ENCODE data around the gene RPS6KB1.
A peak's percentile ranks its signal among the peaks of the same experiment; 100 is the strongest.
"Not testable (repeated sequence)": the region's sequence is repeated elsewhere in the genome, so short reads cannot be mapped to it uniquely, and the experiment has no call there.

Gene RPS6KB1

DNA sequence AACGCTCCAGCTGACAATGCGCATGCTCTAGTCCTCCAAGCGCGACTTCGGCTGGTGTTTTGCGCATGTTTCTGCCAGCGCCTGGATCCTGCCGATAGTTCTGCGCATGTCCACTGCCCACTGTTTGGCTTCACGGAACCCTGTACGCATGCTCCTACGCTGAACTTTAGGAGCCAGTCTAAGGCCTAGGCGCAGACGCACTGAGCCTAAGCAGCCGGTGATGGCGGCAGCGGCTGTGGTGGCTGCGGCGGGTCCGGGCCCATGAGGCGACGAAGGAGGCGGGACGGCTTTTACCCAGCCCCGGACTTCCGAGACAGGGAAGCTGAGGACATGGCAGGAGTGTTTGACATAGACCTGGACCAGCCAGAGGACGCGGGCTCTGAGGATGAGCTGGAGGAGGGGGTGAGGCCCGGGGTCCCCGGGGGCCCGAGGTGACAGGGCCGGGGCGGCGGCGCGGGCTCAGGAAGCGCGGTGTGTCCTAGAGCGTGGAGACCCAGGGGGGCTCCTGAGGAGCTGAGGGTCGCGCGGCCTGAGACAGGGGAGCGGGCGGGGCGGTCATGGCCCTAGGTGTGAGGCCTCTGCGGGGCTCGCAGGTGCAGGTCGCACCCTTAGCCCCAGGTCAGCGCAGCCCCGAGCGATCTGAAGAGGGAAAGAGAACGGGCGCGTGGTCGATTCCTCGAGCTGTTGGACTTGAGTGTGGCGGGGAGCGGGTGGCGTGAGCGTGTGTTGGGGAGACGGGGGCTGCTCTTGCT is at the start of gene RPS6KB1, which contains the start of gene TUBD1:
Gene RPS6KB1 (plus strand): TSS at position 198 of the 752 bp plus-strand sequence. CDS start 64 bp downstream, at position 262.
Gene TUBD1 (minus strand): TSS at position 20 of the 752 bp plus-strand sequence. CDS start 1,941 bp downstream, outside the sequence.
- peak; percentile 100 for DNase-seq

DNA sequence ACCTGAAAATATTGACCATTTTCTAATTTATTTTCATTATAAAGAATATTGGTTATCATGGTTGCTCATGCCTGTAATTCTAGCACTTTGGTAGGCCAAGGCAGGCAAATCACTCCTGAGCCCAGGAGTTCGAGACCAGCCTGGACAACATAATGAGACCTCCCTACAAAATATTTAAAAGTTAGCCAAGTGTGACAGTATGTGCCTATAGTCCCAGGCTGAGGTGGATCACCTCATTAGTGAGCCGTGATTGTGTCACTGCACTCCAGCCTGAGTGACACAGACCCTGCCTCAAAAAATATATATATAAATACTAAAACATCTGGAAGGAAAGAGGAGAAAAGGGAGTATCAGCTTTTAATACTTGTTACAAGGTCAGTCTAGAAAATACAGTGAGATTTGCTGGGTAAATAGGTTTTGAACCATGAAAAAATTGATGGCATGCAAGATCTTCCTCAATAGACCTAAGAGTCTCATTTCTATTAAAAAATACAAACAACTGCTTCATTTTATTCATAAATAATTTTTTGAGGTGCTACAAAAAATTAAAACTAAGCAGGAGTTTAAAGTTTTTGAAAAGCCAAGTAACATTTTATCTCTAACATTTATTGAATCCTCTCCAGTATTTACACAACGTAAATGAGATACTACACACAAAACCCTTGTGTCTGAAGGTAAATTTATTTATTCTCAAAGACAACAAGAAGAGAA is 47.9 kb upstream of the RPS6KB1 start:
- DNase-seq: no peak

DNA sequence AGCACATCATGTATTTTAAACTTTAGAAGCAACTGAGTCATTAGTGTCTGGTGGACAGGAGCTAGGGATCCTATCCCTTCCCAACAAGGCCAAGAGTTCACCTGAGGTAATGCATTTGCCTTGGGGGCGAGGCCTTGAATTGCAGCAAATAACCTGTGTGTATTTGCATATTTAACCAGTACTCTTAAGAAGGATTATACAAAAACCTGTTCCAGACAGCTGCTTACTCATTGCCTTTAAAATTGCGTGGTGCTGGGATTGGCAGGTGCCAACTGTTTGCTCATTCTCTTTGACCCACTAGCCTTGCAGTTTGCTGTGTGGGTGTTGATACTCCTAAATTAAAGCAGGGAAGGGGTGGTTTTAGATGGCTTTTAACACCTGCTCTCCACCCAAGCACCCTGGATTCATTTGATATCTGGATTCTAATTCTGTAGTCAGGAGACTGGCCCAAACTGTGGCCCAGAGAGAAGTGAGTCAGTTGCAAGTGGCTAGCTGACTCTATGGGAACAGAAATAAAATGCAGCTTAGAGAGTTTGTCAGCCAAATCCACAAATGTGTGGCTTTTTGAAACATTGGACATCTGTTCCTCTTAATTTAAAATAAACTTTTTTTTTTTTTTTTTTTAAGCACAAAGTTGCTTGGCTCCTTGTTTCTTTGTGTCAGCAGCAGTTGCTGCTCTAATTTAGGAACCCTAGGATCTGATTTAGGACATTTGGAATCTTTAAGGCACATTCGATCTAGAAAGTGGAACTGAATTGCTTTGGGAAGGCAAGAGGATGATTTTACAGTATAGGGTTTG is 47.1 kb upstream of the RPS6KB1 start:
- DNase-seq: no peak

DNA sequence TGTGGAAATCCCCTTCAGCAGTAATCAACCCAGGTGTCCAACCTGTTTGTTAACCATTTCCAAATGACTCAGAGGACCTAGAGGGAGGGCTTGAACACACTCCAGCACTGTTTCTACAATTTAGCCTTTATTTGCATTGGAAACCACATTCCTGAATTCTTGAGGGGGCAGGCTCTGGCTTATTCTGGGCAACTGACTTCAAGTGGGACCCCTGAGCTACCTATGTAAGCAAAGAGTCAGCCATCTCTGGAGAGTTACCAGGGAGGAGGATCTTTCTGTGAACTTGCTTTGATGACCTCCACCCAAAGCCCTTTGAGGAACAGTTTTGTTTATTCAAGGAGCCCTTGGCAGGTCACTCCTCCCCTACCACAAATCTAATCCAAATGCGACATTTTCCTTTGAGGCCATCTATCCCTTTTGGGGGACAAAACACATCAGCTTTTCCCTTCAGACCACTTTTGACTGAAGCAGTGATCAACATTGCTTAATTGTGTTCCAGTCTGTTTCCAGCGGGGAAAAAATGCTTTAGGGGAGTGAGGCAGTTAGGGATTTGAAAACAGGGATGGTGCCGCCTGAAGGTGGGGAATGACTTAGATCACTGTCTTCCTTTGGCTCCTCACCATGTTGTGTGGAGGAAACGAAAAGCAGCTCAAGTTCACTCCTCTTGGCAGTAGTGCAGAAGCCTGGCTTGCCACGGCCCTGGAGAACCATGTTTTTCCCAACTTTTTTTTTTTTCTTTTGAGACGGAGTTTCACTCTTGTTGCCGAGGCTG is 46.3 kb upstream of the RPS6KB1 start:
- no peak for DNase-seq

DNA sequence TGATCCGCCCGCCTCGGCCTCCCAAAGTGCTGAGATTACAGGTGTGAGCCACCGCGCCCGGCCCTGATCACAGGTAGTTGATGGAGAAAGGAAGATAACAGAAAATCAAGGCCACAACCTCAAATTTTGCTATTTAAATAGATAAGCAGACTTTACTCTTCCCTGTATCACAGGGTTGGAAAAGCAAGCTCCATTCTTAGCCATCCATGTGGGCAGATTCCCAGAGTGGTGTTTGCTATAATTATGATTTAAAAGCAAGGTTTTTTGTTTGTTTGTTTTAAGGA is 44.6 kb upstream of the RPS6KB1 start:
- DNase-seq: no peak

DNA sequence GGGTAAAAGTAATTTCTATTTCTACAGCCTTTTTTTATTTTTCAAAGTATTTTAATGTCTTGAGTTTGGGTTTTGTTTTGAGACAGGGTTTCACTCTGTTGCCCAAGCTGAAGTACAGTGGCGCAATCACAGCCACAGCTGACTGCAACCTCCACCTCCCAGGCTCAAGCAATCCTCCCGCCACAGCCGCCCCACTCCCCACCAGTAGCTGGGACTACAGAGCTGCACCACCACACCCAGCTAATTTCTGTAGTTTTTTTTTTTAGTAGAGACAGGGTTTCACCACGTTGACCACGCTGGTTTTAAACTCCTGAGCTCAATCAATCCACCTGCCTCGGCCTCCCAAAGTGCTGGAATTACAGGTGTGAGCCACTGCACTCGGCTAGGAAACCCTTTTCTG is 44.1 kb upstream of the RPS6KB1 start:
- DNase-seq: no peak

DNA sequence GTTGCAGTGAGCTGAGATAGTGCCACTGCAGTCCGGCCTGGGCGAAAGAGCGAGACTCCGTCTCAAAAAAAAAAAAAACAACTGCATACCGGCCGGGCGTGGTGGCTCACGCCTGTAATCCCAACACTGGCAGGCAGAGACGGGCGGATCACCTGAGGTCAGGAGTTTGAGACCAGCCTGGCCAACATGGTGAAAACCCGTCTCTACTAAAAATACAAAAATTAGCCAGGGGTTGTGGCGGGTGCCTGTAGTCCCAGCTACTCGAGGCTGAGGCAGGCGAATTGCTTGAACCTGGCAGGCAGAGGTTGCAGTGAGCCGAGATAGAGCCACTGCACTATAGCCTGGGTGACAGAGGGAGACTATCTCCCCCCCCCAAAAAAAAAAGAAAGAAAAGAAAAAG is 42.6 kb upstream of the RPS6KB1 start:
- DNase-seq: not testable (repeated sequence)

DNA sequence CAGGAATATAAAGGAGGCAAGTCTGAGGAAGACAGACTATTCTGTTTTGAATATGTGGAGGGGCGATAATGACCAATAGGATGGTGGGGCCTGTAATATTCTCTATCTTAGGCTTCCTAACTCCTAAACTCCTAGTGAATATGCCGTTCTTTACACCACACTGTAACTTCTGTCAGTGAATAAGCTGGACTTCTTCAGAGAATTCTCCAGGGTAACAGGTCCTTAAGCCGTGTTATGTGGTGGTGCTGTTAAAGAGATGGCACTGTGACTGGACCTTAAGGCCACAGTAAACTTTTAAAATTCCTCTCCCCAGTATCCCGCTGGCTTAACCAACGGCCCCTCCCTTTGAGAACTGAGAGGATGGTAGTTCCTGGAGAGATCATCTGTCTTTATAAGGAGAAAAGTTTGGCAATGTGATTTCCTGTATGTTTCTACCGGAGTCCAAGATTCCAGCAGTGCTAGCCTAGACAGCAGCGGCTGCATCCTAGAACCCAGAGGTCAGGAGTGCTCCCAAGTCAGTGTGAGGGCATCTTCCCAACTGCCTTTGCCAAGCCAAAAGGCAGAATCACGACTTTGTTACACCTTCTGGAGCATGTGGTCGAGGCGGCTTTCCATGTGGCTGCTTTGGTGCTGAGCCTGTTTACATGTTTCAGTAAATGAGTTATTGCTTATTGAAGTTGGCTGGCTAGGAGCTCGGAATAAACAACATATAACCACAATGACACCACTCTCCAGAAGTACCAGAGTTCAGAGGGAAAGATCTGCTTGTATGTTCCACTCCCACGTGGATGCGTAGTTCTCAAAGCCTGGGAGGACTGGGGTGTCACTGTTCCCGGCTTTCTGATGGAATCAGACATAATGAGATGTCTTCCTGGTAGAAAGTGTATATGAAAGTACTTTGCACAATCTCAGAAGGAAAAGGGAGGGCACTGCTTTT is 41.2 kb upstream of the RPS6KB1 start:
- DNase-seq: no peak

DNA sequence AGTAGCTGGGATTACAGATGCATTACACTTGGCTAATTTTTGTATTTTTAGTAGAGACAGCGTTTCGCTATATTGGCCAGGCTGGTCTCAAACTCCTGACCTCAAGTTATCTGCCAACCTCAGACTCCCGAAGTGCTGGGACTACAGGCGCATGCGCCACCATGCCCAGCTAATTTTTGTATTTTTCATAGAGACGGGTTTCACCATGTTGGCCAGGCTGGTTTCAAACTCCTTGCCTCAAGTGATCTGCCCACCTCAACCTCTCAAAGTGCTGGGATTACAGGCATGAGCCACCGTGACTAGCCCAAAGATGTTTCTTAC is 40.1 kb upstream of the RPS6KB1 start:
- not testable (repeated sequence) for DNase-seq

DNA sequence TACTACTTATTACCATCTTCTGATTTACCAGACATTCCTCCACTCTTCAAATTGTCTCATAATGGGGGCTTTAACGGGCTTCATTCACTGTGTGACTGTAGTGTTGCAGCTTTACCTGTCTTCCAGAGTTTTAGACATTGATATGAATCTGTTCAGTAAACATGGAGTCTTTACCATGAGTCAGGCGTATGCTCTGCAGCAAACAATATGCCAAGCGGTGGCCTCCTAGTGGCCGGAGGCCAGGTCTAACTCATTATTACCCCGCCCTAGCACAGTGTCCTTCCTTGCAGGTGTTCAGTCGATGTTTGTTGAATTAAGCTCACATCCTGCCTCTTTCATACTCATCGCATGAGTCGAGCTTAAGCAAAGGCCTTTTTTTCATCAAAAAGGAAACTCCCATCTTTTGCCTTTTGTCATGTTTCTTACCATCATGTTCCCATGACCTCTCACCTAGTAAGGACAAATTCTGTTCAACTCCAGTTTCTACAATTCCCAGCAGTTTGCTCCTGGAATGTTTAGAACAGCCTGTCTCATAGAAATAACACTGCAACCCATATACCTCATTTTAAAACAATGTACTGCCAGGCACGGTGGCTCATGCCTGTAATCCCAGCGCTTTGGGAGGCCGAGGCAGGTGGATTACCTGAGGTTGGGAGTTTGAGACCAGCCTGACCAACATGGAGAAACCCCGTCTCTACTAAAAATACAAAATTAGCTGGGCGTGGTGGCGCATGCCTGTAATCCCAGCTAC is 39.6 kb upstream of the RPS6KB1 start:
- no peak for DNase-seq

DNA sequence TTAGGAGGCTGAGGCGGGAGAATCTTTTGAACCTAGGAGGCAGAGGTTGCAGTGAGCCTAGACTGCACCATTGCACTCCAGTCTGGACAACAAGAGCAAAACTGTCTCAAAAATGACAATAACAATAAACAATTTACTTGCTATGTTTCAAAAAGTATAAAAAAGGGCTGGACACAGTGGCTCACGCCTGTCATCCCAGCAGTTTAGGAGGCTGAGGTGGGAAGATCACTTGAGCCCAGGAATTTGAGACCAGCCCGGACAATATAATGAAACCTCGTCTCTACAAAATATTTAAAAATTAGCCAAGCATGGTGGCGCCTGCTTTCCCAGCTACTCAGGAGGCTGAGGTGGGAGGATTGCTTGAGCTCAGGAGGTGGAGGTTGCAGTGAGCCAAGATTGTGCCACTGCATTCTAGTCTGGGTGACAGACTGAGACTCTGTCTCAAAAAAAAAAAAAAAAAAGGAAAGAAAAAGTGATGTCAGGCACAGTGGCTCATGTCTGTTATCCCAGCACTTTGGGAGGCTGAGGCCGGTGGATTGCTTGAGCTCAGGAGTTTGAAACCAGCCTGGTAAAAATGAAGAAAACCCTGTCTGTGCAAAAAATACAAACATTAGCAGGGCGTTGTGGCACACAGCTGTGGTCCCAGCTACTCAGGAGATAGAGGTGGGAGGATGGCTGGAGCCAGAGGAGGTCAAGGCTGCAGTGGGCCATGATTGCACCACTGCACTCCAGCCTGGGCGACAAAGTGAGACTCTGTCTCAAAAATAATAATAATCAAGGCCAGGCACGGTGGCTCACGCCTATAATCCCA is 38.8 kb upstream of the RPS6KB1 start:
- DNase-seq: not testable (repeated sequence)

DNA sequence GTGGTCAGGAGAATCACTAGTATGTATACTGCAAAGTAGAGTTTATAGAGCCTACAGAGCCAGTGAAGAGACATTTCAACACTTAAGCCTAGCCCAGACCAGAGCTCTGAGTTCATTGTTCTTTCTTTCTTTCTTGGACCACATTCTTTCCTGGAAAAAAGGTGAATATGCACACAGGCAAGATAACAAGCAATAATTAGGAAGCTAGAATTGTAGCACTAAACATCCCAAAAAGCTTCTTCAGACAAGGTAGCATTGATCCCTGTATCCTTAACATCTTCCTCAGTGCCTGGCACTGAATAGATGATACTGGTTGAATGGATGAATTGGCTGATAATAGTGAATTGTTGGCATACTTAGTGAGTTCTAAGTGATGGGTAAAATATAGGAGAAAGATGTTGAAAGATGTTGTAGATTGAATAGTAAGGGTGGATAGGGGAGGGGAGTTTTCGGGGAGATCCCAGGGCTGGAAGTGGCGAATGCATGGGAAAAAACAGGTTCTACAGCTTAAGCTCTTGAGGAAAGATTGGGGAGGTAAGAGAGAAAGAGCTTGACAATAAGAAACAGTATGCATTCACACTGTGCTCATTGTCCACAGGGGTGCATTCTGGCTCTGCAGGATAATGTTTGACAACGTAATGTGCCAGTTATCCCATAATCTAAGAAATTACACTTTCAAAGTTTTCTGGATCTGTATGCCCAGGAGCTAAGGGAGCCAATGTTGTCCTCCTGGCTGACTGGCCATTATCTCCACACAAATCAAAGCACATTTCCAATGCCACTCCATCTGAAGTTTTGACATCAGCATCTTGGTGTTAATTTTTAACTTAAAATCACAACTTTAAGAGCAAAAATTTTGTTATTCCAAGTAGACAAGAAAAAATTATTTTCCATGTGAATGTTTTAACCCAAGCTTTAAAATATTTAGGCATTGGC is 35.8 kb upstream of the RPS6KB1 start:
- DNase-seq: no peak

DNA sequence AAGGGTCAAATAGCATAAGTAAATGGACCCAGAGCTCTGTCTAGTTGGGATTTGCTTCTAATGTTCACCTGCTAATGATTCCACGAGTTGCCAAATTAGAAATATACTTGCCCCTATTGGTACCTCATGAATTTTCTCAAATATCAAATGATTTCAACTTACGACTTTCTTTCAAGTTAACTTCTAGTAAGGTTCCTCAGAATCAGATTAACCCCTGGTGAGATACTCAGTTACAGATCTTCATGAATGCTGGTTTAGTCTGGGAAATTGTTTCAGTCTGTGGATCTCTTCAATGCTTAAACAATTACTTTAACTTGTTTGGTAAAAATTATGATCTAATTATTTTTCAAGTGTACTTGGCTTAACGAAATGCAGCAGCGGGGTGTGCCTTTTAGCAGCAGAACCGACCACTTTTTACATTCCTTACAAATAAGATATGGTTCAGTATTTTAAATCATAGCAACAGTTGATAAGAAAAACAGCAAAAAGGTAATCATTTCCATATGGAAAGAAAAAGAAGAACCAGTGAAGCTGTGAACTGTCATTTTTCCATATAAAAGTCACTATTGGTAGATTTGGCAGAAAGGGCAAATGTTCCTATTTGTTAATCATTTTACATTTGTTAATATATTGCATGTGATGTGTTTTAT is 34.6 kb upstream of the RPS6KB1 start:
- DNase-seq: no peak

DNA sequence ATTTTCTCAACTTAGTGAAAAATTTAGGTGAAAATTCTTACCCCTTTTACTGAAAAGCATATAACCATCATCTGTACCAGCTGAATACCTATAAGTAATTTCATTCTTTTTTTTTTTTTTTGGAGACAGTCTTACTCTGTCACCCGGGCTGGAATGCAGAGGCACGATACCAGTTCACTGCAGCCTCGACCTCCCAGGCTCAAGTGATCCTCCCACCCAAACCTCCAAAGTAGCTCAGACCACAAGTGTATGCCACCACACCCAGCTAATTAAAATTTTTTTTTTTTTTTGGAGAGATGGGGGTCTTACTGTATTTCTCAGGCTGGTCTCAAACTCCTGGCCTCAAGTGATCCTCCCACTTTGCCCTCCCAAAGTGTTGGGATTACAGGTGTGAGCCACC is 34.0 kb upstream of the RPS6KB1 start:
- no peak for DNase-seq

DNA sequence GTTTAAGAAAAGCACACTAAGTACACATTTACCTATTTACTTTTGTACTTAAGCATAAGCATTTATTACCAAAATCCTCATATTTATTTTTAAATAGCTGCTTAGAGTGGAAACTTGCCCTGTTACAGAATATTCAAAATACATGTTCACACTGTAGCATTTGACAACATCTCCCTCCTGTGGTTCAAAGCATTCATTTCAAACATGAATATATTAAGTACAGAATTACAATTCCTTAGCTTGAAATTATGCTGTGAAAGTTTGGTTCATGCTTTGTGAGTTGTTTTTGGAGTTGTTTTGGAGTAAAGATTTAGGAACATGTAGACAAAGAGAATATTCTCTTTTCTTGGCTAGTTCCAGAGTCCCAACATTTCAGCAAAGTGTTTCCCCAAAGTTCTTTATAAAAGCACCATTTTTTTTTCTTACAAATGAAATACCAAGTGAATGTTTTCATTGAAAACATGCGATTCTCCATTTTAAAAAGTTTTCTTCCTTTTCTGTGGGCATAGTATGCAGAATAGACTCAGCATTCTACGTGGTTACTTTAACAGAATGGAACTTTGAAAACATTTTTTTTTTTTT is 33.4 kb upstream of the RPS6KB1 start:
- peak; percentile 62 for DNase-seq

DNA sequence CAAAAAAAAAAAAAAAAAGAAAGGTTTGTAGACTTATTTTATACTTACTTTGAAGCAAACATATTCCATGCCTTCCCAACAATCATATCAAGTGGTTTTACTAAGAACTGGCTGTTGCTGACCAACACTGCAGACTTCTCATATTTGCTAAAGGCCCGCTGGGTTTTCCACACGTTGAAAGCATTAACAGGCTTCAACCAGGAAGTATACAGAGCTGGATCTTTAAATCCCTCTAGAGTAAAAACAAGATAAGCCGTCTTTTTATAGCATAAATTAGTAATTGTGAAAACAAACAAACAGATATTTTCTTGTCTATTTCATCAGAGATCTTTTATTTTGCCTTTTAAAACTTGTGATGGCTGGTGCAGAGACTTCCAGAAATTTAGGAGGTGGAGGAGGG is 29.3 kb upstream of the RPS6KB1 start:
- no peak for DNase-seq

DNA sequence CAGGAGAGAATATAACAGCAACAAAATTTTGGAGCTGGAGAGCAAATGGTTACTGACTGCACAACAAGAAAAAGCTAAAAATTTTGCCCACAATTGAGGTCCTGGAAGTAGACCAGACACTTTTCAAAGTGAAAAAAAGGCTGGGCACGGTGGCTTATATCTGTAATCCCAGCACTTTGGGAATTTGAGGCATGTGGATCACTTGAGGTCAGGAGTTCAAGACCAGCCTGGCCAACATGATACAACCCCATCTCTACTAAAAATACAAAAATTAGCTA is 23.0 kb upstream of the RPS6KB1 start:
- no peak for DNase-seq

DNA sequence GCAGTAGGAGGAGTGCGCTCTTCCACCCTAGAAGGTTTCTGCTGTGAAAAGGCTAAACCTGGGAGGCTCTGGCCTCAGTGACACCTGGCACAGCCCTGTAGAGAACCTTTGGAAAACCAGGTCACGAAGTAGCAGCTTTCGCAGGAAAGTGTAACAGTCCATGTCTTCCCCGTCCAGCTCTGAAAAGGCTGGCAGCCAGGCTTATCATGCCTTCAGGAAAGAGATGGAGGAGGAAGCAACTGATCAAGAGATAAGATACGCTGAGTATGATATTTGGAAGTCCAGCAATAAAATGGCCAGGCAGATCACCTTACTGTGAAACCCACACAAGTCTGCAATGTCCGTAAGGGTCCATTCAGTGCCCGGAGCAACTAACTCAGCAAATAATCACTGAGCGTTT is 22.4 kb upstream of the RPS6KB1 start:
- no peak for DNase-seq

Measured in eye (tissue), 1 donor.